Amygdala (tissue), 56 donors: ENCODE data around the gene TBC1D9B.
A peak's percentile ranks its signal among the peaks of the same experiment; 100 is the strongest.

Experiments
- DNase-seq, 56 donors: peaks; one replicate each; lab custom pipeline; 2025; lab: John Stamatoyannopoulos, UW

The TBC1D9B gene

GRCh38 chr5:179823937-179824744 is 83.6 kb downstream of the TBC1D9B start:
- DNase-seq: no peak

GRCh38 chr5:179822444-179822990 is 85.2 kb downstream of the TBC1D9B start:
- DNase-seq: no peak

- DNase-seq: no peak
These were observed 85.7 kb downstream of the TBC1D9B start for GRCh38 chr5:179822059-179822432.

- DNase-seq: peak; percentile 12 to 92 (median 82)
These were observed 86.2 kb downstream of the TBC1D9B start for GRCh38 chr5:179821298-179822058.

- DNase-seq: peak in 55 of 56 donors; percentile 40 to 93 (median 79)
These were observed 87.0 kb downstream of the TBC1D9B start, which contains the start of gene SQSTM1 for GRCh38 chr5:179820483-179821297. Gene SQSTM1 (plus strand): TSS chr5:179820905. CDS start chr5:179820937, 32 bp downstream.

- peak in 2 of 56 donors; percentile 57 to 67 for DNase-seq
These were observed 87.6 kb downstream of the TBC1D9B start for GRCh38 chr5:179820127-179820482.

- DNase-seq: peak in 45 of 56 donors; percentile 29 to 85 (median 69)
These were observed 88.2 kb downstream of the TBC1D9B start for GRCh38 chr5:179819296-179820126.

- peak; percentile 37 to 96 (median 88) for DNase-seq
These were observed 88.9 kb downstream of the TBC1D9B start for GRCh38 chr5:179818746-179819295.

- peak in 1 of 56 donors; percentile 58 for DNase-seq
These were observed 89.6 kb downstream of the TBC1D9B start for GRCh38 chr5:179817890-179818745.

GRCh38 chr5:179817470-179817840 is 90.2 kb downstream of the TBC1D9B start:
- no peak for DNase-seq

DNA sequence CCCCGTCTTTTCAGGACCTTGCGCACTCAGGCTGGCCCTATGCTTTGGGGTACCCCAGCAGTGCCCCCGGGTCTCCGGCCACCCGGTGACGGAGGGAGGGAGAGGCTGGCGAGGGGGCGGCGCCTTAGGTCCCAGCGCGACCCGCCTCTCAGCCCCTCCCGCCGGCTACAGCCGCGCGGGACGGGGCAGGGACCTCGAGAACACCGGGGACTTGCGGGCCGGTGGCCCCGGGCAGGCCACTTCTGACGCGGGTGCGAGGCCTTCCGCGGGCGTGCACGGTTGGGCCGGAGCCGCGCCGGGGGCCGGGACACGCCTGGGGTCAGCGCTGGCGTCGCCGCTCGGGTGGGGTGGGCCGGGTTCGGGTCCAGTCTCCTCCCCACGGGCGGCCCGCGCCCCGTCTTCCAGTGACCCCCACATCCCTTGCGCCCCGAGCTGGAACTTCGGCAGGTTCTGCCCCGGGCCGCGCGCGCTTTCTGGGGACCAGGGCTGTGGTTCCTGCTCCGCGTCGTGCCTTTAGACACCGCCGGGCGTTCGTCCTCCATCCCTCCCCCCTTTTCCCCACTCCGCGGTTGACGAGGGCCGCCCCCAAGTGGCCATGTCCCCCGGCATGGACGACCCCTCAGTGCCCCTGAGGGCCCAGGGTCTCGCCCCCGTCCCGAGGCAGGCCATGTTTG is 90.8 kb downstream of the TBC1D9B start:
- DNase-seq: peak in 3 of 56 donors; percentile 31 to 38 (median 37)

GRCh38 chr5:179816401-179816795 is 91.3 kb downstream of the TBC1D9B start:
- no peak for DNase-seq

DNA sequence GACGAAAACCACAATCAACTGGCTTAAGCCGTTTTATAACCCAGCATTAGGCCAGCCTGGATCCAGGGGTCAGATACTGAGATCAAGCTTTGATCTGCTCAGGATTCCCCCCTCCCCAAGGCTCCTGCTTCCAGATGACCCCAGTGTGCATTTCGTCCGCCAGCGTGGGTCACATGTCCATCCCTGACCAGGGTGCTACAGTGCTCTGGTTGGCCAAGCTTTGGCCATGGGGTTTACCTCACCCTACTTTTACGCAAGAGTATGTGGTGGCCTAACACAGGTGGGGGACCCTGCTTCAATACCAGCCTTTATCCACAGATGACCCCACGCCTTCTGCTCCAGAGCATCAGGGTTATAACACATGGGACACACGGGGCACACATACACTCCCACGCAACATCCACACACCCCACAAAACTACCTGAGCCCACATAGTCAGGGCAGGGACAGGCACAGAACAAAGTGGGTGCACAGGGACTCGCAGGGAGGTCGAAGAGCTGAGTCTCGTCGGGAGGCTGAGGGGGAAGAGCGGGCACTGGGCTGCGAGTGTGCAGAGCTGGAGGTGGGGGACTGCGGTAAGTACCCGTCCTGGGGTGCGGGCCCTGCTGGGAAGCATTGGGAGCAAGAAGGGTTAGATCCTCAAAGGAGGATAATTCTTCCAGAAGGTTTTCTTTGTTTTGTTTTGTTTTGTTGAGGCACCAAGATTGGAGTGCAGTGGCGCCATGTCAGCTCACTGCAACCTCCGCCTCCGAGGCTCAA is 92.0 kb downstream of the TBC1D9B start:
- DNase-seq: no peak

DNA sequence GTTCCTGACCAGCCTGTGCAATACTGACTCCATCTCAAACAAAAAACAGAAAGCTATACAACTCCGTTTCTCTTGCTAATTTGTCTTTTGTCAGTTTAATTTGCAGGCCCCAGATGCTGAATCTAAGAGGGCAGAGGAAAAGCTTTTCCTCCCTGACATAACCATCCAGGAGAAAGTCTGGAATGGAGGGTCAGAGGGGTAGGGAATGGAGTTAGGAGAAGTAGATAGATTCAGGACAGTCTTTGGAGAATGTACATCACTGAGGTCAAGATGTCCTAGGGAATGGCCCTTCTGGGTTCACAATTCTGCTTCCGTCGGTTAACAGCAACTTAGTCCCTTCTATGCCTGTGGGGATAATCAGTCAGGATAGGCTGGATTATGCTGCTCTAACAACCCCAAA is 93.6 kb downstream of the TBC1D9B start:
- DNase-seq: no peak

- no peak for DNase-seq
These were observed 94.6 kb downstream of the TBC1D9B start for GRCh38 chr5:179812997-179813607.

DNA sequence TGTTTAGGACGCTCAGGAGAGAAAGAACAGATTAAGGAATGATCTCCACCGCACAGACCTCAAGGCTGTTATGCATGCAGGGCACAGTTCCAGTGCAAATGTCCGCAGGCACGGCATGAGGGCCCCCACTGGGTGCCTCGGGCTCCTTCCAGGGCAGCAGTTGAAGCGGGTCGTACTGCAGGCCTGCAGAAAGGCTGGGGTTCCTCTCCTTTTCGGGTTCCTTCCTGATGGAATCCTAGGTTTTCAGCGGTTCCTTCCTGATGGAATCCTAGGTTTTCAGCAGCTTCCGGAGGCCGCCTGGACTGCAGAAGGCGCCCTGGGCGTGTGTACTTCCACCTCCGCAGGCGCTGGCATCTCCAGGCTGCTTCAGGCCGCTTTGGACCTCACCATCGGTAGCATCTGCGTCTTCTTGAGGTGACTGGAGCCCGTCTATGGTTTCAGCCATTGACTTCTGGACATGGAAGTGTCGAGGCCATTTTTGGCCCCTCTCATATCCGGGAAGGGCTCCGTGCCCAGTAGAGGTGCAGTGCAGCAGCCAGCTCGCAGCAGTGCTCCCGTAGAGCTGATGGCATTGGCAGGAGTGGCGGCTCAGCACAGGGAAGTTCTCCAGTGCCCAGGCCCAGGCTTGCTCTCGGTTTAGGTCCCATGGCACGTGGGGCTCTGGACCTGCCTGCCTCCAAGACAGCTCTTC is 95.4 kb downstream of the TBC1D9B start:
- DNase-seq: no peak
